GM12872 (cell line): ENCODE measurements around the gene NMNAT2.

Experiments
- TF ChIP-seq, protein P1 (sequence below): IDR thresholded peaks from 3 replicates; pipeline ENCODE4 v1.5.1; 2011; ENCODE audit warnings: low read depth, mild to moderate bottlenecking, low read length, moderate library complexity; ENCODE audit not compliant: insufficient read depth

NMNAT2 gene

DNA sequence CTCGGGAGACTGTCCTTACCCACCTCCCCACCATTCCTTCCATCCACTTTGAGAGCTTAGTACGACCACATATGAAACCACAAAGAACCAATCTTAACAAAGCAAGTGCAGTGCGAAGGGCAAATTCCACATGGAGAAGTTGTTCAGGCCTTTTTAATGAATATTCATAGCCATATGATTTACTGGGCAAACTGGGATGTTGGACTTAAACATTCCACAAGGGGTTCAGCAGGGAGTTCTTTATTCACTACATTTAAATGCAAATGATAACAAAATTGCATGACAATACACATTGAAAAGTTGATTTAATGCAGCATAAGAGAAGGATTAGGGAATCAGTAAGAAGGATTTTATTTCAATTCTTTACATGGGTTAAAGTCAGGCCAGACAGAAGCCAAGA lies 14.7 kb downstream of the NMNAT2 start:
- TF ChIP-seq, protein P1, sequence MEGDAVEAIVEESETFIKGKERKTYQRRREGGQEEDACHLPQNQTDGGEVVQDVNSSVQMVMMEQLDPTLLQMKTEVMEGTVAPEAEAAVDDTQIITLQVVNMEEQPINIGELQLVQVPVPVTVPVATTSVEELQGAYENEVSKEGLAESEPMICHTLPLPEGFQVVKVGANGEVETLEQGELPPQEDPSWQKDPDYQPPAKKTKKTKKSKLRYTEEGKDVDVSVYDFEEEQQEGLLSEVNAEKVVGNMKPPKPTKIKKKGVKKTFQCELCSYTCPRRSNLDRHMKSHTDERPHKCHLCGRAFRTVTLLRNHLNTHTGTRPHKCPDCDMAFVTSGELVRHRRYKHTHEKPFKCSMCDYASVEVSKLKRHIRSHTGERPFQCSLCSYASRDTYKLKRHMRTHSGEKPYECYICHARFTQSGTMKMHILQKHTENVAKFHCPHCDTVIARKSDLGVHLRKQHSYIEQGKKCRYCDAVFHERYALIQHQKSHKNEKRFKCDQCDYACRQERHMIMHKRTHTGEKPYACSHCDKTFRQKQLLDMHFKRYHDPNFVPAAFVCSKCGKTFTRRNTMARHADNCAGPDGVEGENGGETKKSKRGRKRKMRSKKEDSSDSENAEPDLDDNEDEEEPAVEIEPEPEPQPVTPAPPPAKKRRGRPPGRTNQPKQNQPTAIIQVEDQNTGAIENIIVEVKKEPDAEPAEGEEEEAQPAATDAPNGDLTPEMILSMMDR: no peak

DNA sequence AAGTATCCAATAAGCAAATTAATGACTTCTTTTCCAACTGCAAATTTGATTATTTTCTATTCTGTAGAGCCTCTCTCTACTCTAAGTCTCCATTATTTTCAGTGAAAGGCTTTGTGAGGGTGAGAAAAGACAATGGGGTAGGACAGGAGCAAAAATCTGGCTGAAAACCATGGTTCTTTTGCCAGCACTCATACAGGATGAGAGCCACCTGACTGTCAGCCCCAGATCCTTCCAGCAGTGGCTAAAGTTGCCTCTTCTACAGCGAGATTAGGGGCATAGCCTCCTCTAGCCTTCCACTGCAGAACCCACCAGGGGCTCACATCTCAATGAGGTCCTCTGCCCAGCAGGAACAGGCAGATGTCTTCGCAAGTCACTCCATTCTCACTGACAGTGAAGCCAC lies 23.7 kb downstream of the NMNAT2 start:
- TF ChIP-seq, protein P1: no peak

DNA sequence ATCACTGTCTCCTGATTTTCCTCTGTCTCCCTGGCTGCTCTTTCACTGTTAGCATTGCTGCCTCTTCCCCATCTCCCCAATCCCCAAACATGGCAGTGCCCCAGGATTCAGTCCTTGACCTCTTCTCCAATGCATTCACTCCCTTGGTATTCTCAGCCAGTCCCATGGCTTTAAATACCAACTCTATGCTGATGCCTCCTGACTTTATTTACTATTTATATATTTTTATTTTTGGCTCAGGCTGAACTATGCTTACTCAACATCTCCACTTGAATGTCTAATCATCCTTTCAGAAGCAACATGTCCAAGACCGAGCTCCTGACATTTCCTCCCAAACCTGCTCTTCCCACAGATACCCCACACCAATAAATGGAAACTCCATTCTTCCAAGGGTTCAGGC lies 26.3 kb downstream of the NMNAT2 start:
- TF ChIP-seq, protein P1: no peak

DNA sequence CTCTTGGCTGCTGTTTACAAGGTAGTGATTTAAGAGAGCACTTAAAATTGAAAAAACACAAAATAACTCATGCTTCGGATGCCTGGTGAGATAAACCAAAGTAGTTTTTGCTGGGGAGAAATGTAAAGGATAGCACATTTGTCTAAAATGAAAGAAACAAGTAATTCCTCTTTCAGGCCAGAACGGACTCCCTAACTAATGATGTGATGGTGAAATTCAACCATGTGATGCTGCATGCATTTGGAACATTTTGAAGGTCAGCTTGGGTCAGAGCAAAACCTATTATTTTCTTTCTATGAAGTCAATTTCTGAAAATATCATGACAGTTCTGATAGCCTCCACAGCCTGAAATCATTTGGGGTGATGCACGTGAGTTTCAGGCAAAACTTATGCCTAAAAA lies 27.6 kb downstream of the NMNAT2 start:
- TF ChIP-seq, protein P1: no peak

DNA sequence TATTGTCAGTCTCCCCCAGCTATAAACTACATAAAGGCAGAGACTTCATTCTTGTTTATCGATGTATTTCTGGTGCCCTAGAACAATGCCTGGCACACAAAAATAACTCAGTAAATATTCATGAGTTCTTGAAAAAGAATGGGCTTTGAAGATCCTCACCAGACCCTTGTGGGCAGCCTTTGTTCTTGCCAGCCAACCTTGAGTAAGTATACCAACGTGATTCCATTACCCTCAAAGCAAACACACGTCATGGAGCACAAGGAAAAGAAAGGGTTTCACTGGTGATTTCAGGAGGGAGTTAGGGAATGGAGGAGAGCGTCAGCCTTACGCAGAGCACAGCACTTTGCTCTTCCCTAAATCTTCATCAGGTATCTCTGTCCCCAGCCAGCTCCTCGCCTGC lies 29.4 kb downstream of the NMNAT2 start:
- TF ChIP-seq, protein P1: no peak

DNA sequence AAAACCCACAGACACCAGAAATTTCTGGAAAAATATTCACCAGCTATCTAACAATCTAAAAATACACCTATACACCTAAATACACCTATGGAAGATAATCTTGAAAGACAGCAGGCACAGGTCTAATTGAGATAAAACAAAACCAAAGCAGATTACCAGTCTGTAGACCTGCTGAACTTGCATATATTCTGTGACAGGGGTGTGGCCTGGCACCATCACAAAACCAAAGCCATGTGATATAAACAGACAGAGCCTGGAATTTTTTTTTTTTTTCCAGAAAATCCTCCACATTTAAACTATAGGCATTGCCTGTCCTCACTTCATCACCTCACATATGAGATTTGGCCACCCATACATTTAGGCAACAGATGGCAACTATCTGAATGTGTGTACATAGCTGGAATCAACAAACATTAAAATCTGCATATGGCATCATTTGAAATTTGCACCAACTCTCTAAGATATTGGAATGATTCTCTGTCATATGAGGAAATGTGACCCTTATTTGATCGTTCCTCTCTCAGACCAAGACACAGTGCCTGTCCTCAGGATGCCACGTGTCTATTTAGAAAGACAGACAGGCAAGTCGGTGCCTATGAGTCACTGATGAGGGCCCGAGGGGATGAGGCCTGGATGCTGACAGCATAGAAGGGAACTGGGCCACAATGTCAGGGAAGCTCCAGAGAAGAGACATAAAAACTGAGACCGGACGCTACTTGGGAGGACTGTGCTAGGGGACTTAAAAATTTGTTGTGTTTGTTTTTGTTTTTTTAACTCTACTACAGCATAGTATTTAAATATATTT lies 32.6 kb downstream of the NMNAT2 start:
- TF ChIP-seq, protein P1: no peak

DNA sequence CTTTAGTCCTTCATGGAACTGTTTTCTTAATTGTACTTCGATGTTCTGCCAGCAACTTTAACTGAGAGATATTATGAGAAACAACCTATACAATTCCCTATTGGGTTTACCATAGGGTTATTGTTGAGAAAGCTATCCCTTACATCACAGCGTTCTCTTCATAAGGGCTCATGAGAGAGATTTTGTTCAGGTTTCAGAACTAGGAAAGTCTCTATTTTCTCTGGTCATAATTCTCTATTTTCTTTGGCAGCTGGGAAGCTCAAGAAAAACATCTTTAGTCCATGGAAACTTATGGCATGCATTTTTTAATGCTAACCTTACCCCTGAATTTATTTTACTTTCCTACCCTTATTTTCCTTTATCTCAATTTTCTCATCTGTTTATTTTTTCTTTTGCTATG lies 38.2 kb downstream of the NMNAT2 start:
- TF ChIP-seq, protein P1: no peak
